ENCODE results near the gene VMAC. TPM values are rescaled to one million over a fixed set of nuclear protein-coding genes. Genes with fewer than 3 reads are reported as not detected.

The VMAC gene
- total RNA-seq, 1 donor from 2014 or later, result 4.3 TPM

DNA sequence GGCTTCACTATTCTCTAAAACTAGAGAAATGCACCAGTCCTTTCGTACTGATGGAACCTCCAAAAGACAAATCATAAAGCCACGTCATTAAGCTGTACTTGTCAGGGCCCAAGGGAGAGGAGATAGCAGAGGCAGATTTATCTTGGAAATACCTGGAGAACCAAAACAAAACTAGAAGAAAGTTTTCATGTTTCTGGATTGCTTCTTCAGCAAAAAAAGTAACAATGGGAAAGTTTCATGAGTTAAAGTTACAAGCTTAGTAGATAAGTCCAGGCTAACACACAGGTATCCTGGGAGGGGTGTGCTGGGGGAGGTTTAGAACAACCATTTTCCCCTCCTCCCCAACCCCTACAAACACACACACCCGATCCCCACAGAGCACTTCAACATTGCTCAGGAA, 51.7 kb downstream of the VMAC start:
- no peak for DNase-seq (ENCODE audit: low read depth)
- H3K36me3 ChIP-seq (ENCODE audit: control insufficient read depth, insufficient read depth, low read length), result no peaks in the 10 kb centered on the region
- H3K4me3 ChIP-seq (ENCODE audit: low read depth, low read length), result no peak overlapping the region
- TF ChIP-seq, protein P1, sequence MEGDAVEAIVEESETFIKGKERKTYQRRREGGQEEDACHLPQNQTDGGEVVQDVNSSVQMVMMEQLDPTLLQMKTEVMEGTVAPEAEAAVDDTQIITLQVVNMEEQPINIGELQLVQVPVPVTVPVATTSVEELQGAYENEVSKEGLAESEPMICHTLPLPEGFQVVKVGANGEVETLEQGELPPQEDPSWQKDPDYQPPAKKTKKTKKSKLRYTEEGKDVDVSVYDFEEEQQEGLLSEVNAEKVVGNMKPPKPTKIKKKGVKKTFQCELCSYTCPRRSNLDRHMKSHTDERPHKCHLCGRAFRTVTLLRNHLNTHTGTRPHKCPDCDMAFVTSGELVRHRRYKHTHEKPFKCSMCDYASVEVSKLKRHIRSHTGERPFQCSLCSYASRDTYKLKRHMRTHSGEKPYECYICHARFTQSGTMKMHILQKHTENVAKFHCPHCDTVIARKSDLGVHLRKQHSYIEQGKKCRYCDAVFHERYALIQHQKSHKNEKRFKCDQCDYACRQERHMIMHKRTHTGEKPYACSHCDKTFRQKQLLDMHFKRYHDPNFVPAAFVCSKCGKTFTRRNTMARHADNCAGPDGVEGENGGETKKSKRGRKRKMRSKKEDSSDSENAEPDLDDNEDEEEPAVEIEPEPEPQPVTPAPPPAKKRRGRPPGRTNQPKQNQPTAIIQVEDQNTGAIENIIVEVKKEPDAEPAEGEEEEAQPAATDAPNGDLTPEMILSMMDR (IDR thresholded peaks at IDR 0.05; ENCODE audit: insufficient read depth, low read length, poor library complexity, severe bottlenecking), result no peak
- no peaks in the 10 kb centered on the region for H3K27me3 ChIP-seq (ENCODE audit: control insufficient read depth, insufficient read depth, low read length)

DNA sequence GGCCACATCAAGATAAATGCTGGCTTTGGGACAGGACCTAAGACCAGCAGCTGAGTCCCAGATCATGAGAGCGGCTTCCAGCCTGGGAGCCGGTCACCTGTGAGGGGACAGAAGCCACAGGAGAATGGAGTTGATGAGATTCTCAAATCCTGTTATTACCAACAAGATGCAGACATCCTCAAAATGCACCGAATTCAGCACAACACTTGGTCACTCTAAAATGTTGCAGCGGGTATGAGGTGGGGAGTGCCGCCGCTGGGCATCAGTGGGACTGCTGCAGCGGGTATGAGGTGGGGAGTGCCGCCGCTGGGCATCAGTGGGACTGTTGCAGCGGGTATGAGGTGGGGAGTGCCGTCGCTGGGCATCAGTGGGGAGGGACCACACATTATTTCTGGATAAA, 52.1 kb downstream of the VMAC start:
- Histone ChIP-seq H3K36me3 (ENCODE audit: control insufficient read depth, insufficient read depth, low read length) (no peaks in the 10 kb centered on the region), H3K4me3 (ENCODE audit: low read depth, low read length) (no peak overlapping the region), H3K27me3 (ENCODE audit: control insufficient read depth, insufficient read depth, low read length) (no peaks in the 10 kb centered on the region)
- no peak for DNase-seq (ENCODE audit: low read depth)
- TF ChIP-seq, protein P1 (IDR thresholded peaks at IDR 0.05; ENCODE audit: insufficient read depth, low read length, poor library complexity, severe bottlenecking), result no peak

DNA sequence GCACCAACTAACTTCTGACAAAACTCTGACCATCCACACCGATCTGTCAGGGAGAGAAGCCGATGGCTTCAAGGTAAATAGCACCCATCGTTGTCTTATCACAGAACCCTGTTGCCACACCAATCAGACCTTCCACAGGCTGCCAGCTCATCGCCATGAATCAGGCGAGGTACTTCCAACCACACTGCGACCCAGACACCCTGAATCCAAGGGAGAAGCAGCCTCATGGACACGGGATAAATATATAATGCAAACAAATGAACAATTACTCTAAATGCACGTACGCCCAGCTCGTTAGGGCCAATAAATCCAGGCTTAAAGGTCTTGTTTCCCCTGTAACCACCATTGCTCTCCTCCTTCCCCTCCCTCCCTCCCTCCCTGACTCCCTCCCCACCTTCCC, 52.5 kb downstream of the VMAC start:
- TF ChIP-seq, protein P1 (IDR thresholded peaks at IDR 0.05; ENCODE audit: insufficient read depth, low read length, poor library complexity, severe bottlenecking), result no peak
- H3K27me3 ChIP-seq (ENCODE audit: control insufficient read depth, insufficient read depth, low read length), result no peaks in the 10 kb centered on the region
- no peaks in the 10 kb centered on the region for H3K36me3 ChIP-seq (ENCODE audit: control insufficient read depth, insufficient read depth, low read length)
- H3K4me3 ChIP-seq (ENCODE audit: low read depth, low read length), result no peak overlapping the region
- no peak for DNase-seq (ENCODE audit: low read depth)

DNA sequence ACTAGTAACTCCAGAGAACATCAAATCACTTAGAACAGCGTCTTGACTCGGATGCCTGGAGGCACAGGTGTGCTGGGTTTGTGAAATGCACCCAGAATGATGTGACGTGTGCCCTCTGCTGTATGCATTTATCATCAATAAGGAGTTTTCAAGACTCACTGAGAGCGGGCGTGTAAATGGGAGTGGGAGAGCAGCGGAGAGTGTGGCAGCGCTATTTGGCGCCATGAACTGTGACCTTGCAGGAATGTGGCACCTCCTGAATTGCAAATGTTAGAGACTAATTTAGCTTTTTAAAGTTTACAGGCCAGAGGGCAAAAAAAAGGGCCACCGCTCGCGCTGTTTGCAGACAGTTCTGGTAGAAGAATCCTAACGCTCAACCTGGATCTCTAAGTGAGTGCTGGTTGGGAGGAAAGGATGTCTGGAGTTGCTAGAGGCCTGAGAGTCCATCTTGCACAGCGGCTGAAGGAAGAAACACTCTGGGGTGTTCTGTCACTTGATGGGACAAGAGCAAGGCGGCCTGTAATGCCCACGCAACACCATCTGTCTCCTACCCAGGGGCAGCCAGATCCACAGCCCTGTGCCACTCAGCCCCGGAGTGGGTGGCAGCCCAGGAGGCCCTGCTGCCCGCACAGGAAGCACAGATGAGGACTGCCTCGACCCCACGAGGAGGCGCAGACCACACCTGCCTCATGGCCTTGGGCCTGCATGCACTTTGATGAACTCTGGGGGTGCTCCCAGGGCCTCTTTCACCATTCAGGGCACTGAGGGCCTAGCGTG, 53.6 kb downstream of the VMAC start:
- TF ChIP-seq, protein P1 (IDR thresholded peaks at IDR 0.05; ENCODE audit: insufficient read depth, low read length, poor library complexity, severe bottlenecking), result no peak
- Histone ChIP-seq H3K27me3 (ENCODE audit: control insufficient read depth, insufficient read depth, low read length) (no peaks in the 10 kb centered on the region), H3K4me3 (ENCODE audit: low read depth, low read length) (no peak overlapping the region), H3K36me3 (ENCODE audit: control insufficient read depth, insufficient read depth, low read length) (no peaks in the 10 kb centered on the region)
- DNase-seq (ENCODE audit: low read depth), result no peak

DNA sequence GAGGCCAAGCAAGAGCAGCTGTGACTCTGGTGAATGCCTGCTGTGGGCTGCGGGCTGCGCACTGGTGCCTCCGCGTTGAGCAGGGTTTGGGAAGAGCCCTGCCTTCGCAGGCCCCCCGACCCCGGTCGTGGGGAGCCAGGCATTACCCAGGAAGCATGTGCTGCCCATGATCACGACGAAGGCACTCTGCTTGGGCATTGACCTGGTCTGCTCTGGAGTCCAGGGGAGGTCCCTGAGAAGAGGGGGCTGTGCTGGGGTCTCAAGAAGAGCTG, 54.1 kb downstream of the VMAC start:
- TF ChIP-seq, protein P1 (IDR thresholded peaks at IDR 0.05; ENCODE audit: insufficient read depth, low read length, poor library complexity, severe bottlenecking), result no peak
- DNase-seq (ENCODE audit: low read depth), result no peak

More for the DNA sequence above, 54.1 kb downstream of the VMAC start:
- Histone ChIP-seq H3K36me3 (ENCODE audit: control insufficient read depth, insufficient read depth, low read length) (no peaks in the 10 kb centered on the region), H3K27me3 (ENCODE audit: control insufficient read depth, insufficient read depth, low read length) (no peaks in the 10 kb centered on the region), H3K4me3 (ENCODE audit: low read depth, low read length) (no peak overlapping the region)
